Keratinocyte (primary cell): ENCODE measurements around the gene PER2.

Experiments used
- CTCF ChIP-seq, 3 experiments: IDR thresholded peaks in 1 of 3; conservative IDR thresholded peaks in 1 of 3; optimal IDR thresholded peaks in 1 of 3; 2 replicates in 2 of 3; 3 replicates in 1 of 3; pipeline versions ENCODE3 to v1.5.1; 2011; ENCODE audit warnings: low read length in 3 of 3, mild to moderate bottlenecking in 3 of 3, moderate library complexity in 2 of 3, control low read depth in 1 of 3, inconsistent platforms in 1 of 3; ENCODE audit not compliant: insufficient read depth in 2 of 3; ENCODE audit errors: extremely low read depth in 1 of 3
- EZH2 ChIP-seq: IDR thresholded peaks from one replicate; pipeline ENCODE4 v1.6.1; 2012; ENCODE audit warnings: inconsistent platforms, mild to moderate bottlenecking, low read length, moderate library complexity

GRCh38 chr2:238238311-238238765 is 50.1 kb downstream of the PER2 start:
- TF ChIP-seq CTCF (optimal IDR thresholded peaks at IDR 0.05 in 1 of 3, IDR thresholded peaks at IDR 0.05 in 1 of 3, conservative IDR thresholded peaks at IDR 0.05 in 1 of 3; ENCODE audit: extremely low read depth in 1 of 3, insufficient read depth in 2 of 3, low read length in 3 of 3), result no peak
- TF ChIP-seq EZH2, result no peak
